HK-2 (cell line): ENCODE results near the gene CALHM6.

Experiments used
- DNase-seq: peaks from one replicate; pipeline ENCODE4 v3.0.0-alpha.2; 2018; ENCODE audit not compliant: unreplicated experiment

The CALHM6 gene

DNA sequence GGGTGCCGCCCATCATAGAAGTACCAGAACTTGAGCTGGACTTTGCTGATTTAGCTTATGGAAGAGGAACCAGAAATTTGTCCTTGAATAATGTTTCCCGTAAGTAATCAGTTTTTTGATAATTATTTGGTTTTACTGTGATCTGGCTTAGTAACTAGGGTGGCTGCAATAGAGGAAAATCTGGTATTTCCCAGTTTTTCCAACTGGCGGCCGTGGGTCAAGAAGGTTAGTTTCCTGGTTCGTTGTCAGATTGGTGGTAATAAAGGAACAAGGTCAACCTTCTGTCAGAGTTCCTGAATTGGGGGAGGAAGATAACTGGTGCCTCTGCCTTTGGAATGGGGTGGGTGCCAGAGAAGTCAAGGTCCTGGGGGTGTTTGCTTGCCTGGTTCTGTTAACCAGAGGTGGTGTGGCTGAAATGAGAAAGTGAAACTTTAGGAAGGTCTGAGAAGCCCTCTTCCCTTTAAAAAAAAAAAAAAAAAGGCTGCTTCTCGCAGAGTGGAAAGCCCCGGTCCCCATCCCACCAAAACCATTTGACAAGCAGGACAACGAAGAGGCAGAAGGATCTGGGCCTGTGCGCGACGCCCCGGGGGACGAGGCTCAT lies at the start of gene CALHM6:
TSS of gene CALHM6 (plus strand) at position 45 of the 601 bp plus-strand sequence. CDS start at position 600, 555 bp downstream.
- DNase-seq = no peak

DNA sequence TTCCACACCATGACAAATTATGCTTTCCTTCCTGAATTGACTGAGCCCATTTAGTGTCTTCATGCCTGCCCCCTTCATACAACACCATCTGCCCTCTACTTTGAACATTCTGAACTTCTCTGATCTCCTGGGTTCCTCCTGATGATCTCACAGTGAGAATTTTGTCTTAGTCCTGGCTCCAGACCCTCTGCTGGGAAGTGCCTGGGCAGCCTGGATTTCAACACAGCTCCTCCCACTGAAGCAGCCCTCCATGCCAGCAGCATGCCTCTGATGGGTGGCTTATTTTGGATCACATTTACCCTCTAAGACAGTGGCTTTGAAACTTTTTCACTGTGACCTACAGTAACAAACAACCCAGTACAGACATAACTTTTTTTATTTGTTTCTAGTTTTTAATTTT lies 48.9 kb upstream of the CALHM6 start:
- DNase-seq = no peak

DNA sequence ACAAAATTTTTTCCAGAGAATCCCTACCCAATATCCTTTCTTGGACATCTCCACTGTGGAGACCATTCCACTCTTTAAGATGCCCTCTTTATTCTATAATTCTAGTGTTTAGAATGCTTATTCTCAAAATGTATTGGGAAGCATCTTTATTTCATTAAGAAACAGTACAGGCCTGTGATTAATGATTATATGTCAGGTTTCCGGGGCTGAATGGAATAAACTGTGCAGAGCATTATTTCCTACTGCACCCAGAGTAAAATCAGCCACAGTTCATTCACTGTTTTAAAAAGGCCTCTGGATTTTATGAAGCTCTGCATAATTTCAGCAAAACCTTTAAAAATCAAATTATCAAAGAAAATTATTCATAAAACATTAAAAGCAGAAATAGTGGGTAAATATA lies 47.8 kb upstream of the CALHM6 start:
- DNase-seq = no peak

DNA sequence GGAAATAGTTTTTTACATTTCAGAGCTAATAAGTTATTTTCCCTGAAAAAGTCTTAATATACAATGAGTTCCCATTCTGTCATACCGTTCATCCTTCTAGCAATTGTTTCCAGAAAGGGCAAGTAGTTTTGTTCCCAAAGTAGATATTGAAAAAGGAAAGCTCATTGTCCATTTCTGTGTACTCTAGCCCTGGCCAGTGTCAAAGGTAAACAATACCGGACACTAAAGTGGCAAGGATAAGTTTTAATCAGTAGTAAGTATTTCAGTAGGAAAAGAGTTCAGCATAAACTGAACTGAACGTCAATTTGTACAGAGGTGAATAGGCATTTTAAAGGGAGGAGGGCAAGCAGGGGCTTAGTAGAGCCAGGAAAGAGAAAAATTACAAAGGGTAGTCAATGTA lies 43.5 kb upstream of the CALHM6 start:
- no peak for DNase-seq

GRCh38 chr6:116419069-116419786 lies 41.9 kb upstream of the CALHM6 start:
- no peak for DNase-seq

DNA sequence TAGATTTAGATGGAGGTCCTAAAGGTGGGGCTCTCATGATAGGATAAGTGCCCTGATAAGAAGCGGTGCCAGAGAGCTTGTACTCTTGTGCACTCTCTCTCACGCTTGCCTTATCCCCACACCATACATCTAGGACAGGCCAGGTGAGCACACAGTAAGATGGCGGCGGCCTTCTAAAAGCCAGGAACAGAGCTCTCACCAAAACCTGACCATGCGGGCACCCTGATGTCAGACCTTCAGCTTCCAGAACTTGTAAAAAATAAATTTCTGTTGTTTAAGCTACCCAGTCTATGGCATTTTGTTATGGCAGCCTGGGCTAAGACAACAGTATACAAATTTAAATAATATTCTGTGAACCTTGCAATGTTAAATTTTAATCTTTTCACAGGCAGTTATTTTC lies 40.8 kb upstream of the CALHM6 start:
- no peak for DNase-seq

GRCh38 chr6:116422238-116422637 lies 38.9 kb upstream of the CALHM6 start:
- DNase-seq = no peak

DNA sequence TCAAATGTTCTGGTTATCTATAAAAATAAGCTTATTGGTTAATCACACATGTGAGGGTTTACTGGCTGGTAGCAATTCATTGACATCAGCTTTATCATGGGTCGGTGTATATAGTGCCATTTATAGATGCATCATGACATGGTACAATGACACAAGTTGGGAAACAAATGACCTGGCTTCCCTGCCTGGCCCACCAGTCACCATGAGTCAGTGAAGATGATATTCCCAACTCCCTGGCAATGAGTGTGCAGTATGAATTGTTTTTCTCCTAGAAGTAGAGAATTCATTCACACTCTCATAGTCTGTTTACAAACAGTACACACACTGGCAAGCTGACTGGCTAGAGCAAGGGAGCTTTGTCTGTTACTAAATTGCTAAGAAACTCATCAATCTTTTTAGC lies 37.2 kb upstream of the CALHM6 start:
- DNase-seq = no peak

GRCh38 chr6:116426551-116426950 lies 34.6 kb upstream of the CALHM6 start:
- DNase-seq = no peak

- no peak for DNase-seq
These were observed 32.1 kb upstream of the CALHM6 start for GRCh38 chr6:116429111-116429510.

GRCh38 chr6:116430860-116431259 lies 30.3 kb upstream of the CALHM6 start:
- no peak for DNase-seq

DNA sequence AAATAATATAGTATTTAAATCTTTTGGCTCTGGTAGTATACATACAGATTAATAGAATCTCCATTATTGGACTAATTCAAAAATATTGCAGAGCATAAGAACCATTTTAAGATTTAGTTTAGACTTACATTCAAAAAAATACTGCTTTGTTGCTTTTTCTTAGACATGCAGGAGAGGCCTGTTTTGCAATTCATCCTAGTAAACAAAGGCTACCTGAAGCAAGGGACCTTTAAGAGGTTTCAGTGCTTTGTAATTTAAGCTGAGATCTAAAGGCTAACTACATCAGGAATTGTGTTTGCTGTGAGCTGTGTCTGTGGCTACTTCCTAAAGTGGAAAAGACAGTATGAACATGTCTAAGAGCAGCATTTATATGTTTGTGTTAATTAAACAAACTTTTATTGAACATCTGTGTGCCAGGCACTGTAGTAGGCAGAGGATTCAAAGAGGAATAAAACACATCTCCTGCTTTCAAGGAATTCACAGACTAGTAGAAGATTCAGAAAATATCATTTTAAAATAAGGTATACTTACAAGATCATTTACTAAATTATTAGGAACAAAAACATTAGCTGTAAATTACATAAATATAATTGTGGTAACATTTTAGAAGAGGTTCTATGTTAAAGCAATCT lies 29.1 kb upstream of the CALHM6 start:
- DNase-seq = no peak

DNA sequence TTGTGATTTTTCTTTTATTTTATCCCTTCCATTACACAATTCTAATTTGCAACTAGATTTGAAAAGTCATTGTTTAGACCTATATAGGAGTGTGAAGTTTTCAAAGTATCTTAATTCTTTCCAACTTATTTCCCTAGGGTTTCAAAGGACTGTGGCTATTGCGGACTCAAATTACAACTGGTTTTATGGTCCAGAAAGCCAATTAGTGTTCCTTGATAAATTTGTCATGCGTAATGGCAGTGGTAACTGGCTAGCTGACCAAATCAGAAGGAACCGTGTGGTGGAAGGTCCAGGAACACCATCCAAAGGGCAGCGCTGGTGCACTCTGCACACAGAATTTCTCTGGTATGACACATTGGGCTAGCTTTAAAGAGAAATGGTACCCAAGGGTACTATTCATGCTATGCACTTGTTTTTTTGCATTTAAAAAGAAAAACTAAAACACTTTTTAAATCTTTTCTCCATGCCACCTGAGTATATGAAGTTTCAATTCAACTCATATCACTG lies 27.9 kb upstream of the CALHM6 start:
- no peak for DNase-seq

DNA sequence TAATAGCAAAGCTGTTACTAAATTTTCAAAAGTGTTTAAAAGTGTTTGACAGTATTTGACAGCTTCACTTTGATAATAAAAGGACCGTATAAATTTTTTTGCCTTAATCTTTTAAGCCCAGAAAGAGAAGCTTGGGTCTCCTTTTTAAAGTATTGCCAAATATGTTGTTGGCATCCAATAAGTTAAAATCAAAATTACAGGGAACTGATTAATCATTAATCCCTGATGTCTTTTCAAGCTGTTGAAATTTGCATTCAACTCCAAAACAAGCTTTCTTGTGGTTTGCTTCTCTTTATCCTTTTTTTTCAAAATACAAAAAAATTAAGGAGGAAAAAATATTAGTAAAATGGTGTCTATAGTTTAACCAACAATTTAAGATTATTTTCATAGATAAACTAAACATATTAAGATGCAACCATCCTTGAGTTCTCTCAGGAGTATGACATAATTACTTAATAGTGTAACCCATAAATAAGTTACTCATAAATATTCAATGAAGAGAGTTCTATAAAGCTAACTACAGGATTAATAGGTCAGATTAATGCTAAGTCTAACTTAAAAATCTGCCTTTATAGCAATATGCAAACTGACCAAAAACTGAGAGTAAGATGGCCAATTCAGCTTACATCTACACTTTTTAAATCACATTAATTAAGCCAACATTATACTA lies 27.0 kb upstream of the CALHM6 start:
- no peak for DNase-seq

GRCh38 chr6:116436586-116436985 lies 24.6 kb upstream of the CALHM6 start:
- no peak for DNase-seq

DNA sequence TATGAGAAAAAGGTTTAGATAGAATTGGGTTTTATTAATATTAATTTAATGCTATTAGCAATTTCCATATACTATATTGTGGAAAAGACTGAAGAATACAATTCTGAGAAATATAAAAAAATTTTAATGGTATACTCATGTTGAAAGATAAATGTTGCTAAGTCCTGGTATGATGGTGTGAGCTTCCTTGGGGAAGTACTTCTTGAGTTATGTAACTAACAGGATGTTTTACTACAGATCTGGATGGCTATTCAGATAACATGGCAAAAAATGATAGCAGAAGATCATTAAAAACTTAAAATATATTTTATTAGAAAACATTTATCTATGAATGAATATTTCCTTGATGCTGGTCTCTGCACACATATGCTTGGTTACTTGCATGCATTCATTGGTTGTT lies 23.5 kb upstream of the CALHM6 start:
- DNase-seq = no peak

- no peak for DNase-seq
These were observed 22.4 kb upstream of the CALHM6 start for GRCh38 chr6:116438590-116439448.

- no peak for DNase-seq
These were observed 21.6 kb upstream of the CALHM6 start for GRCh38 chr6:116439522-116440051.

DNA sequence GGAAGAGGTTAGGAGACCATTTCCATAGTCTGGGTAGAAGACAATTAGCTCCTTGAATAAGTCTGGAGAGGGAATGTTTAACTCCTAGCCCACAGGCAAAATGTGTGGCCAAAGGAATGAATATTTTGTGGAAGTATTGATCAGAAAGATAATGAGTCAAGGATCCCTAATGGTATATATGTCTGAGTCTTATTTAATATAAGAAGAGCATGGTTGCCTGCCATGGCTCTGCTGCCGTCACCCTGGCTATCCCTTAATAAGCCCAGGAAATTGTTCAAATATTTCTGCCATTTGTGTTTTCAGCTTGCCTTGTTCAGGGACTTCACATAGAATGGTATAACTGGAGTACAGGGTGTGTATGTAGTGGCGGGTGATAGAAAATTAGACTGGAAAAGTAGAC lies 18.1 kb upstream of the CALHM6 start:
- DNase-seq = no peak

DNA sequence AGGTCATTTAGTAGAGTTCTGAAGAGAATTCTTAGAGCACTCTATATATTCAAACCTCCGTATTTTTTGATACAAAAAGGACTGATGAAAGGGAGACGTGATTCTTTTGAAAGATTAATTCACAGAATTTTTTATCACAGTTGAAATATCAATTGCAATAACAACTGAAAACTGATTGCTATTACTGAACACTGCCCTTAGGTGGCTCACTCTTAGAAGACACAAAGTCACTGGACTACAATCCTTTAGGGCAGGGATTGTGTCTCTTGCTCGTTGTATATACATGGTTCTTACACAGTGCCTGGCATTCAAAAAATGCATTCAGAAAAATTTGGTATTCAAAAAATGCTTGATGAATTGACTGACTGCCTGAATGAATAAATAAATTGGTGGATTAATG lies 17.1 kb upstream of the CALHM6 start:
- no peak for DNase-seq

GRCh38 chr6:116444575-116444974 lies 16.6 kb upstream of the CALHM6 start:
- no peak for DNase-seq
